Measurements from ENCODE around the gene MSL1.

MSL1 gene

DNA sequence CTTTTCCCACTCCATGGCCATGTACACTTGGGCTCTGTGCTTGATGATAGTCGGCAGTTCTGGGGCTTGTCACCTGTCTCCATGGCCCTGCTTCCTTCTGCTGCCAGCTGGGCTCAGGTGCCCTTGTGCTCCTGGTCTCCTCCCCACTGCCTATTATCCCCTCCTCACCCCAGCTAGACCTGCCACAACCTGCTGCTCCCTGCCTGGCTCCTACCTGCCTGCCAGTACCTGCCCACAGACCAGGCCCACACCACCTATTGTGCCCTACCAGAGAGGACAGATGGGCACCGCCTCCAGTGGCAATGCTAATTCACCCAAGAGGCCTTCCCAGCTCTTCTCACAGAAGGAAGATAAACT lies 55.0 kb downstream of the MSL1 start:
- DNase-seq (ENCODE audit: low spot score): no peak

DNA sequence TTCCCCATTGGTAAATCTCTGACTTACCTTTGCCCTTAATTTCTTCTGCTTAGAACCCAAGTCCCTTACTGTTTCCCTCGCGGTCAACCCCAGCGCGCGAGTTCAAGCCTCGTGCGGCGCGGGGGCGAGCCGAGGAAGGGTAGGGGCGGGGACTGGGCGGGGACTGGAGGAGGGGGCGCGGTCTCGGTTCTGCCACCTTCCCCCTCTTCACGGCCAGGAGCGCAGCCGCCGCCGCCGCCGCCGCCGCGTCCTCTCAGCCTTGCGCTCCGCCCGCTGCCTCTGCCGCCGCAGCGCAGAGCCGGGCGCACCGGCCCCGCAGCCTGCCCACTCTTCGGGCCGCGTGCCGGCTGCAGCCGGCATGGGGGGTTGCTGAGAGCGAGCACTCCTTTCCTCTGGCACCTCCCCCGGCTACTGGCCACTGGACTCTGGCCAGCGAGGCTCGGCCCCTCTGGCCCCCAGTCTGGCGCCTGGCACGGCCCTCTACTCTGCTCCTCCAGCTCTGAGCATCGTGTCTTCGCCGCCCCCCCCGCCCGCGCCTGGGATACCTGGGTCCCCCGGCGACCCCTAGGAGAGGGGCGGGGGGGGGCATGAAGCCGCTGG lies 55.6 kb downstream of the MSL1 start, which contains the start of gene RAPGEFL1:
Gene RAPGEFL1, plus strand, starts transcription at position 196 of the 600 bp plus-strand sequence. Its CDS starts 392 bp downstream, at position 588.
- DNase-seq (ENCODE audit: low spot score): peak; percentile 25

DNA sequence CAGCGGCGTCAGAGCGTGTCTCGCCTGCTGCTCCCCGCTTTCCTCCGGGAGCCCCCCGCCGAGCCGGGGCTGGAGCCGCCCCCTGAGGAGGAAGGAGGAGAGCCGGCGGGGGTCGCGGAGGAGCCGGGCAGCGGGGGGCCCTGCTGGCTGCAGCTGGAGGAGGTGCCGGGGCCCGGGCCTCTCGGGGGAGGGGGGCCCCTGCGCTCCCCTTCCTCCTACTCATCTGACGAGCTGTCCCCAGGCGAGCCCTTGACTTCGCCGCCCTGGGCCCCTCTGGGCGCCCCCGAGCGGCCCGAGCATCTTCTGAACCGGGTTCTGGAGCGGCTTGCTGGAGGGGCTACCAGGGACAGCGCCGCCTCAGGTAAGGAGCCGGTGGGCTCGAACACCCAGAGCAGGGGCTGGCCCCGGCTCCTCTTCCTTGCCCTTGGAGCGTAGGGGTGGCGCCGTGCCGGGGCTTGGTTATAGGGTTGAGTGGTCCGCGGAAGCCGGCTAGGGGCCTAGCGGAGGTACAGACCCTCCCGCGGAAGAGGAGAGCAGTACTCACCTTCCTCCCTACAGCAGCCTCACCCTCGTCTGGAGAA lies 56.3 kb downstream of the MSL1 start:
- DNase-seq (ENCODE audit: low spot score): no peak

DNA sequence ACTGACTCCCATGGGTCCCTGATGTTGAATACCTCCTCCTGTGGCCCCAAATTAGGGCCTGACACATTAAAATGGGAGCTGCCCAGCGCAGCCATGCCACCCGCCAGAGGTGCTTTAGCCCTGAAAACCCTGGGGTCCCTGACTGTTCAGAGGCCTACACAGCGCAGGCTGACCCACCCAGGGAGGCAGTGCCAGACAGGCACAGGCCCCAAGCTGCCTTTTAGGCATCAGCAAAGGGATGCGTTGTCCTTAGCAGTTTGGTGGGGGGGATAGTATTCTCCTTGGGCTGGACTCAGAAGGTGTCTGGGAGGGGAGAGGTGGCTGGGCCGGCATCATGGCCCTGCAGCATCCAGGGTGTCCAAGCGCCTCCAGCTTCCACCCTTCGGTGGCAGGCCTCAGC lies 56.9 kb downstream of the MSL1 start:
- no peak for DNase-seq (ENCODE audit: low spot score)

DNA sequence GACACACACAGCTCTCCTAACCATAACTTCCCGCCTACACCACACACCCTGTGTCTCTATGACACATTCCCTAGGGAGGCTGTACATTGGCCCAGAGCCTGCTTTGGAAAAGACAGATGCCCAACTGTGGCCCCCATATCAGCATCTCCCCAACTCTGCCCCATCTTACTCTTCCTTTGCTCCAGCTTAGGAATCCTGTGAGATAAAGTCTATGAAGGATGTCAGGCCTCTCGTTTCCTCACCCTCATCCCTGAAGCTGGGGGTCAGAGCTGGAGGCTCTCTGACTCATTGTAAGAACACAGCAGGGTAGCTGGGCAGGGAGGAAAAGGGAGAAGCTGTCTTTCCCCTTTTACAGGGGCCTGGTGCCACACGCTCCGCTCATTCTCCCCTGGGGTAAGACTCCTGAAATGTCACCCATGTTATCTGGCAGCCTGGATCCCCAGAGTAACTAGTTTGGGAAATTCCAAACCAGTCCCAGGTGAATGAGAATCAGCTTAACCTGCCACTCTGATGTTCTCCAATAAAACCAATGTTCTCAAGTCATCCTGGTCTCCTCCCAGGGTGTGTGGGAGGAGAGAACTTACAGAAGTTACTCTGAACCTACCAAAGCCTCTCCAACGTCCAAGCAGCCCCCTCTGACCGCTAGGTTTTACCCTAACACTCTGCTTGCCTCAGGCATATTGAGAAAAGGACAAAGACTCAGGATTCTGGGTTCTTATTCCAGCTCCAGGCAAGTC lies 58.3 kb downstream of the MSL1 start:
- DNase-seq (ENCODE audit: low spot score): no peak

DNA sequence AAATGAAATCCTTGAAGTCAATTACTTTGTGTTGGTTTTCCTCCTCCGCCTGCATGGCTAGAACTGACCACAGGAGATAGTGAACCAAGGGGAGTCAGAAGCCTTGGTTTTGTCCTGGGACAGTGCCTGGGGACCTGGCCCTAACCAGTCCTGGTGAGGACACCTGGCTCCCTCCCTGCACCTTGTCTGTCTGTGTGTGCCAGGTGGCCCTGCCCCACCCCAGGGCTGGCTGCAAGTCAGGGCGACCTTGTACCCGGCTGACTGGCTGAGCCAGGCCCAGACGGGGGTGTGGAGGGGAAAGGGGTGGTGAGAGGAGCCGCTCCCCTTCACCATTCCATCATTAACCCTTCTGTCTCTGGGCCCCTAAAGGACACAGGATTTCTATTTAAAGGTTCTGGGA lies 58.9 kb downstream of the MSL1 start:
- DNase-seq (ENCODE audit: low spot score): no peak

DNA sequence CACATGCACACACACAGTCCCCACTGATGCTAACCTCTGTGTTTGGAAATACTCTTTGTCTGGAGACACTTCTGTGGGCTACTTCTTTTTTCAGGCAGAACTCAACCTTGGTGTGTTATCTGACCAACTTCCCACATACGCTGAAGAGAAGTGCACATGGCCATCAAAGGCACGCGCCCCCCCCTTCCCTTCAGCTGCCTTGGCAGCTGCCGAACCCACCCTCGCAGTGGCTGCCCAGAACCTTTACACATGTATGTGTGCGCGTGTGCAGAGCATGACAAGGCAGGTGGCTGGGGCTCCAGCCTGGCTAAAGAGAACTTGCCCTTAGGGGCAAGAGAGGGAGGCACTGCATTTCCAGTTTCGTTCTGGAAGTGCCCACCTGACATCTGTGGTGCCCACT lies 59.4 kb downstream of the MSL1 start:
- DNase-seq (ENCODE audit: low spot score): no peak

DNA sequence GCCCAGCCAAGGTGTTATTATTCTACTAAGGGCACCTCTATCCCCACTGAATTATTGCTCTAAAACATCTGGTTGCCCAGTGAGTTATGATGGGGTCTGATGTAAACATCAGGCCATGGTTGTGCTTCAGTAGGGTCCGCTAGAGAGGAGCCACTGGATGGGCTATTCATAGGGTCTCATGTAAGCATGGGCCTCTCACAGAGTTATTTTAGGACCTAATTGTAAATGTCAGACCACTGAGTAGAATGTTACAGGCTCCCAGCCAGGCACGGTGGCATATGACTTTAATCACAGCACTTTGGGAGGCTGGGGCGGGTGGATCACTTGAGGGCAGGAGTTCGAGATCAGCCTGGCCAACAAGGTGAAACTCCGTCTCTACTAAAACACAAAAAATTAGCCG lies 60.8 kb downstream of the MSL1 start:
- DNase-seq (ENCODE audit: low spot score): no peak

Measured in globus pallidus (tissue), 1 donor.